ENCODE results near the gene C11orf98. TPM values are rescaled to one million over a fixed set of nuclear protein-coding genes. Genes with fewer than 3 reads are reported as not detected.

Gene C11orf98
- total and polyA plus RNA-seq, 2 of the 13 experiments (the other 11 are each of a cell fraction or from before 2014, with no cell fraction given) = 30.4 to 91.8 TPM

DNA sequence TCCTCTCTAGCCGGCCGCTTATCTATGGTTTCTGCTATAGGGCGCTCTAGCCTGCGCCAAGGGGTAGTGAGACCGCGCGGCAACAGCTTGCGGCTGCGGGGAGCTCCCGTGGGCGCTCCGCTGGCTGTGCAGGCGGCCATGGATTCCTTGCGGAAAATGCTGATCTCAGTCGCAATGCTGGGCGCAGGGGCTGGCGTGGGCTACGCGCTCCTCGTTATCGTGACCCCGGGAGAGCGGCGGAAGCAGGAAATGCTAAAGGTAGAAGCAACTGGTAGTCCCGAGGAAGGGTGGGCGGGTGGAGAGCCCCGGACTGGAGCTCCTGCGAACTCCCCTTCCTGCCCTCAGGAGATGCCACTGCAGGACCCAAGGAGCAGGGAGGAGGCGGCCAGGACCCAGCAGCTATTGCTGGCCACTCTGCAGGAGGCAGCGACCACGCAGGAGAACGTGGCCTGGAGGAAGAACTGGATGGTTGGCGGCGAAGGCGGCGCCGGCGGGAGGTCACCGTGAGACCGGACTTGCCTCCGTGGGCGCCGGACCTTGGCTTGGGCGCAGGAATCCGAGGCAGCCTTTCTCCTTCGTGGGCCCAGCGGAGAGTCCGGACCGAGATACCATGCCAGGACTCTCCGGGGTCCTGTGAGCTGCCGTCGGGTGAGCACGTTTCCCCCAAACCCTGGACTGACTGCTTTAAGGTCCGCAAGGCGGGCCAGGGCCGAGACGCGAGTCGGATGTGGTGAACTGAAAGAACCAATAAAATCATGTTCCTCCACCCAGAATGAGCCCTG is 6.8 kb upstream of the C11orf98 start, which contains the start of the genes LBHD1 and UQCC3 (continued):
- TF ChIP-seq, protein P1, sequence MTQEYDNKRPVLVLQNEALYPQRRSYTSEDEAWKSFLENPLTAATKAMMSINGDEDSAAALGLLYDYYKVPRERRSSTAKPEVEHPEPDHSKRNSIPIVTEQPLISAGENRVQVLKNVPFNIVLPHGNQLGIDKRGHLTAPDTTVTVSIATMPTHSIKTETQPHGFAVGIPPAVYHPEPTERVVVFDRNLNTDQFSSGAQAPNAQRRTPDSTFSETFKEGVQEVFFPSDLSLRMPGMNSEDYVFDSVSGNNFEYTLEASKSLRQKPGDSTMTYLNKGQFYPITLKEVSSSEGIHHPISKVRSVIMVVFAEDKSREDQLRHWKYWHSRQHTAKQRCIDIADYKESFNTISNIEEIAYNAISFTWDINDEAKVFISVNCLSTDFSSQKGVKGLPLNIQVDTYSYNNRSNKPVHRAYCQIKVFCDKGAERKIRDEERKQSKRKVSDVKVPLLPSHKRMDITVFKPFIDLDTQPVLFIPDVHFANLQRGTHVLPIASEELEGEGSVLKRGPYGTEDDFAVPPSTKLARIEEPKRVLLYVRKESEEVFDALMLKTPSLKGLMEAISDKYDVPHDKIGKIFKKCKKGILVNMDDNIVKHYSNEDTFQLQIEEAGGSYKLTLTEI (CRISPR knock-in tag; conservative IDR thresholded peaks at IDR 0.05) = no peak
- TF ChIP-seq, protein P2, sequence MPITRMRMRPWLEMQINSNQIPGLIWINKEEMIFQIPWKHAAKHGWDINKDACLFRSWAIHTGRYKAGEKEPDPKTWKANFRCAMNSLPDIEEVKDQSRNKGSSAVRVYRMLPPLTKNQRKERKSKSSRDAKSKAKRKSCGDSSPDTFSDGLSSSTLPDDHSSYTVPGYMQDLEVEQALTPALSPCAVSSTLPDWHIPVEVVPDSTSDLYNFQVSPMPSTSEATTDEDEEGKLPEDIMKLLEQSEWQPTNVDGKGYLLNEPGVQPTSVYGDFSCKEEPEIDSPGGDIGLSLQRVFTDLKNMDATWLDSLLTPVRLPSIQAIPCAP (CRISPR knock-in tag; IDR thresholded peaks at IDR 0.05; ENCODE audit: low read depth) = no peak
- 0 out of 2 replicates have a peak, but pooled peaks have one; percentile 67 for TF ChIP-seq BORCS8-MEF2B (CRISPR knock-in tag; IDR thresholded peaks at IDR 0.05)
- peak; percentile 89 for TF ChIP-seq SAP130 (CRISPR knock-in tag; IDR thresholded peaks at IDR 0.05; ENCODE audit: low read depth)
- no peak for TF ChIP-seq TBL1XR1 (IDR thresholded peaks at IDR 0.05; ENCODE audit: borderline replicate concordance, low read length, partially characterized antibody)
- no peak; the same call in 1 of the 2 replicates for TF ChIP-seq ZNF333 (CRISPR knock-in tag; IDR thresholded peaks at IDR 0.05; ENCODE audit: borderline replicate concordance)
- peak; percentile 78 for TF ChIP-seq ZNF563 (CRISPR knock-in tag; IDR thresholded peaks at IDR 0.05)
- 0 out of 2 replicates have a peak, but pooled peaks have one; percentile 75 for TF ChIP-seq THYN1 (CRISPR knock-in tag; IDR thresholded peaks at IDR 0.05; ENCODE audit: borderline replicate concordance, low read depth)
- no peak for TF ChIP-seq ZNF775 (CRISPR knock-in tag; IDR thresholded peaks at IDR 0.05; ENCODE audit: borderline replicate concordance)
- TF ChIP-seq, protein P3, sequence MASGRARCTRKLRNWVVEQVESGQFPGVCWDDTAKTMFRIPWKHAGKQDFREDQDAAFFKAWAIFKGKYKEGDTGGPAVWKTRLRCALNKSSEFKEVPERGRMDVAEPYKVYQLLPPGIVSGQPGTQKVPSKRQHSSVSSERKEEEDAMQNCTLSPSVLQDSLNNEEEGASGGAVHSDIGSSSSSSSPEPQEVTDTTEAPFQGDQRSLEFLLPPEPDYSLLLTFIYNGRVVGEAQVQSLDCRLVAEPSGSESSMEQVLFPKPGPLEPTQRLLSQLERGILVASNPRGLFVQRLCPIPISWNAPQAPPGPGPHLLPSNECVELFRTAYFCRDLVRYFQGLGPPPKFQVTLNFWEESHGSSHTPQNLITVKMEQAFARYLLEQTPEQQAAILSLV (CRISPR knock-in tag; IDR thresholded peaks at IDR 0.05; ENCODE audit: borderline replicate concordance) = peak; percentile 71; the same call in 1 of the 2 replicates
- no peak for TF ChIP-seq NFKB2 (CRISPR knock-in tag; IDR thresholded peaks at IDR 0.05; ENCODE audit: borderline replicate concordance)
- TF ChIP-seq ZNF510 (CRISPR knock-in tag; IDR thresholded peaks at IDR 0.05; ENCODE audit: low read depth) = no peak
- peak; percentile 100 for TF ChIP-seq HNRNPLL (IDR thresholded peaks at IDR 0.05; ENCODE audit: low read depth, low read length, poor library complexity, severe bottlenecking)
- no peak for TF ChIP-seq ZSCAN22 (CRISPR knock-in tag; IDR thresholded peaks at IDR 0.05)
- TF ChIP-seq TAF15 (IDR thresholded peaks at IDR 0.05; ENCODE audit: low read depth, low read length, poor library complexity, severe bottlenecking) = no peak
- TF ChIP-seq ZMYM2 (CRISPR knock-in tag; IDR thresholded peaks at IDR 0.05) = no peak; the same call in 1 of the 2 replicates
- TF ChIP-seq ZC3H13 (CRISPR knock-in tag; IDR thresholded peaks at IDR 0.05) = peak; percentile 90; the same call in 1 of the 2 replicates
- TF ChIP-seq, protein P4, sequence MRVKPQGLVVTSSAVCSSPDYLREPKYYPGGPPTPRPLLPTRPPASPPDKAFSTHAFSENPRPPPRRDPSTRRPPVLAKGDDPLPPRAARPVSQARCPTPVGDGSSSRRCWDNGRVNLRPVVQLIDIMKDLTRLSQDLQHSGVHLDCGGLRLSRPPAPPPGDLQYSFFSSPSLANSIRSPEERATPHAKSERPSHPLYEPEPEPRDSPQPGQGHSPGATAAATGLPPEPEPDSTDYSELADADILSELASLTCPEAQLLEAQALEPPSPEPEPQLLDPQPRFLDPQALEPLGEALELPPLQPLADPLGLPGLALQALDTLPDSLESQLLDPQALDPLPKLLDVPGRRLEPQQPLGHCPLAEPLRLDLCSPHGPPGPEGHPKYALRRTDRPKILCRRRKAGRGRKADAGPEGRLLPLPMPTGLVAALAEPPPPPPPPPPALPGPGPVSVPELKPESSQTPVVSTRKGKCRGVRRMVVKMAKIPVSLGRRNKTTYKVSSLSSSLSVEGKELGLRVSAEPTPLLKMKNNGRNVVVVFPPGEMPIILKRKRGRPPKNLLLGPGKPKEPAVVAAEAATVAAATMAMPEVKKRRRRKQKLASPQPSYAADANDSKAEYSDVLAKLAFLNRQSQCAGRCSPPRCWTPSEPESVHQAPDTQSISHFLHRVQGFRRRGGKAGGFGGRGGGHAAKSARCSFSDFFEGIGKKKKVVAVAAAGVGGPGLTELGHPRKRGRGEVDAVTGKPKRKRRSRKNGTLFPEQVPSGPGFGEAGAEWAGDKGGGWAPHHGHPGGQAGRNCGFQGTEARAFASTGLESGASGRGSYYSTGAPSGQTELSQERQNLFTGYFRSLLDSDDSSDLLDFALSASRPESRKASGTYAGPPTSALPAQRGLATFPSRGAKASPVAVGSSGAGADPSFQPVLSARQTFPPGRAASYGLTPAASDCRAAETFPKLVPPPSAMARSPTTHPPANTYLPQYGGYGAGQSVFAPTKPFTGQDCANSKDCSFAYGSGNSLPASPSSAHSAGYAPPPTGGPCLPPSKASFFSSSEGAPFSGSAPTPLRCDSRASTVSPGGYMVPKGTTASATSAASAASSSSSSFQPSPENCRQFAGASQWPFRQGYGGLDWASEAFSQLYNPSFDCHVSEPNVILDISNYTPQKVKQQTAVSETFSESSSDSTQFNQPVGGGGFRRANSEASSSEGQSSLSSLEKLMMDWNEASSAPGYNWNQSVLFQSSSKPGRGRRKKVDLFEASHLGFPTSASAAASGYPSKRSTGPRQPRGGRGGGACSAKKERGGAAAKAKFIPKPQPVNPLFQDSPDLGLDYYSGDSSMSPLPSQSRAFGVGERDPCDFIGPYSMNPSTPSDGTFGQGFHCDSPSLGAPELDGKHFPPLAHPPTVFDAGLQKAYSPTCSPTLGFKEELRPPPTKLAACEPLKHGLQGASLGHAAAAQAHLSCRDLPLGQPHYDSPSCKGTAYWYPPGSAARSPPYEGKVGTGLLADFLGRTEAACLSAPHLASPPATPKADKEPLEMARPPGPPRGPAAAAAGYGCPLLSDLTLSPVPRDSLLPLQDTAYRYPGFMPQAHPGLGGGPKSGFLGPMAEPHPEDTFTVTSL (CRISPR knock-in tag; IDR thresholded peaks at IDR 0.05; ENCODE audit: borderline replicate concordance) = no peak
- TF ChIP-seq ZNF292 (CRISPR knock-in tag; IDR thresholded peaks at IDR 0.05; ENCODE audit: borderline replicate concordance, low read depth) = peak; percentile 76

All from HepG2 (cell line).